SK-N-MC (cell line): ENCODE measurements around the gene RIN3.

Source experiments
- EZH2 ChIP-seq: fragments of 200-600 bp; sonication (generic); IDR thresholded peaks from one replicate; pipeline ENCODE4 v1.6.1; 2017; ENCODE audit warnings: antibody characterized with exemption
- FOXP2 ChIP-seq: optimal IDR thresholded peaks from 2 replicates; pipeline ENCODE3; 2011; ENCODE audit warnings: mild to moderate bottlenecking, moderate library complexity; ENCODE audit not compliant: insufficient read depth; ENCODE audit errors: extremely low read length, control extremely low read depth
- POLR2AphosphoS5 ChIP-seq: IDR thresholded peaks from 2 replicates; pipeline ENCODE4 v1.6.1; 2012; ENCODE audit warnings: mild to moderate bottlenecking, low read depth, low read length, borderline replicate concordance

DNA sequence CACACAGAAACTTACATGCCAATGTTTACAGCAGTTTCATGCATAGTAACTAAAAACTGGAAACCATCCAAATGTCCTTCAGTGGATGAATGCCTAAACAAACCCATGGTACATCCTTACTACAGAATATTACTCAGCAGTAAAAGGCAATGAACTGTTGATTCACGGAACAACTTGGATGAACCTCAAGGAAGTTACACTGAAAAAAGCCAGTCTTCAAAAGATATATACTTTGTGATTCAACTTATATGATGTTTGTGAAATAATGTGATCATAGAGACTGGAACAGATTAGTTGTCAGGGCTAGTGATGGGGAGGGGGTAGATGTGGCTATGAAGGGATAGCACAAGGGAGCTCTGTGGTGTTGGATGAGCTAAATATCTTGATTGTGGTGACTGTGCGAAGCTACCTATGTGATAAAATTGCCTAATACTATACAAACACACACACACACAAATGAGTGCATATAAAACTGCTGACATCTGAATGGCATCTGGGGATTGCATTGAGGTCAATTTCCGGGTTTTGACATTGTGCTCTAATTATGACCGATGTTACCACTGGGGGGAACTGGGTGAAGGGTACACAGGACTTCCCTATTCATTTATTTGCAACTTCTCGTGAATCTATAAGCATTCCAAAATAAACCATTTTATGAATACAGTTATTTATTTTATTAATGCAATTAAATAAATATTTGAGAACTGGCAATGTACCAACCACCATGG, 94.3 kb downstream of the RIN3 start:
- TF ChIP-seq POLR2AphosphoS5 (no peak), EZH2 (no peak), FOXP2 (no peak)
